Glomerular visceral epithelial cell (primary cell): Measurements from ENCODE around the gene POU2F2.
"Not testable (repeated sequence)": the region's sequence is repeated elsewhere in the genome, so short reads cannot be mapped to it uniquely, and the experiment has no call there.

Source experiments
- DNase-seq: peaks from one replicate; pipeline ENCODE4 v3.0.0-alpha.2; 2016; ENCODE audit errors: extremely low spot score

The POU2F2 gene

DNA sequence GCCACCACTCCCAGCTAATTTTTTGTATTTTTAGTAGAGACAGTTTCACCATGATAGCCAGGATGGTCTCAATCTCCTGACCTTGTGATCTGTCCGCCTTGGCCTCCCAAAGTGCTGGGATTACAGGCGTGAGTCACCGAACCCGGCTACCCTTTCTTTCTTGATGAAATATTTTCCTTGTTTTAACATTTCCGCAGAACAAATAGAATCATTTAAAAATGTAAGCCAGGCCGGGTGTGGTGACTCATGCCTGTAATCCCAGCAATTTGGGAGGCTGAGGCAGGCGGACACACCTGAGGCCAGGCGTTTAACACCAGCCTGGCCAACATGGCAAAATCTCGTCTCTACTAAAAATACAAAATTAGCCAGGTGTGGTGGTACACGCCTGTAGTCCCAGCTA, 32.0 kb downstream of the POU2F2 start:
- not testable (repeated sequence) for DNase-seq

DNA sequence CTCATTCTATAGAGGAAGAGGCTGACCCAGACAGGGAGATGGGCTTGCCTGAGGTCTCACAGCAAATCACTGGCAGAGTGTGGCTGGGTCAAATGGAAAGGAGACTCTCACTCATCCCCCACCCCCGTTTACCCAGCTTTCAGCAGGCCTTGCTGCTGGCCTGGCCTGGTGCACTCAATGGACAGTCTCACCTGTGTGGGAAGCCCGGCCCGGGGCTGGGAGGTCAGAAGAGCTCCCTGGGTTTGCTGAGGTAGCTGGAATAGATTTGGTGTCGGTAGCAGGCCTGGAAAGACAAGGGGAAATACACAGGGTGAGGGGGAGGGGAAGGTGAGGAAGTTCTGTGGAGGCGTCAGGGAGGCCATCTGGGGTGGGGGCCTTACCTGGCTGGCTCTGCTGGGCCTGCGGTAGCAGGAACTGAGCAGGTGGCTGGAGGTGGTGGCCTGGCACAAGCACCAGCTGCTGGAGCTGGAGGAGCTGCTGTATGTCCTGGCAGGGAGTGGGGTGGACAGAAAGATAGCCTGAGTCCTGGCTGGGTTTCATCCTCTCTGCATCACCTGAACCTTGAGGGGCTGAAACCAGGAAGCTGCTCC, 32.8 kb downstream of the POU2F2 start:
- DNase-seq = no peak

DNA sequence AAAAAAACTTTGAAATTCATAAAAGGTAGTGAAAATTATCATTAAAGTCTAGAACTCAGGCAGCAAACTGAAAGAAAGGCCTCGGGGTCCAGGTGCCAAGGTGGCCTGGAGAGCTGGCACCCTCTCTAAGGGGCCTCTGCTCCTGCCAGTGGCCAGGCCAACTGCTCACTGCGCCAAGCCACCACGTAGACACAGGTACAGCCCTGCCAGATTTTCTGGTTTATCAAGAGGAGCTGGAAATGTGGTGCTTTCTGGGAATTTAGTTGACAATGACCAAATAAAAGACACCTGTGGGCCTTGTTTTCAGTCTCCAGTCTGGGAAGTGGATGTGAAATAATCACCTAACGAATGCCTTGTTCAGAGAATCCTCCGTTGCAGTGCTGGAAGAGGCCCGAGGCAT, 33.5 kb downstream of the POU2F2 start:
- DNase-seq = no peak

DNA sequence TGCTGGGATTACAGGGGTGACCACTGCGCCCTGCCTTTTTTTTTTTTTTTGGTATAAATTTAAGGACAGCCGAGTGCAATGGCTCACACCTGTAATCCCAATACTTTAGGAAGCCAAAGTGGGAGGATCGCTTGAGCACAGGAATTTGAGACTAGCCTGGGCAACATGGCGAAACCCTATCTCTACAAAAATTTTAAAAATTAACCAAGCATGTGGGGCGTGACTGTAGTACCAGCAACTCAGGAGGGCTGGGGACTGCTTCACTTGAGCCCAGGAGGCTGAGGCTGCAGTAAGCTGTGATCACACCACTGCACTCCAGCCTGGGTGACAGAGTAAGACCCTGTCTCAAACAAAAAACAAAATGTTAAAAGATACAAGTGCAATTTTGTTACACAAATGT, 34.8 kb downstream of the POU2F2 start:
- DNase-seq = no peak

DNA sequence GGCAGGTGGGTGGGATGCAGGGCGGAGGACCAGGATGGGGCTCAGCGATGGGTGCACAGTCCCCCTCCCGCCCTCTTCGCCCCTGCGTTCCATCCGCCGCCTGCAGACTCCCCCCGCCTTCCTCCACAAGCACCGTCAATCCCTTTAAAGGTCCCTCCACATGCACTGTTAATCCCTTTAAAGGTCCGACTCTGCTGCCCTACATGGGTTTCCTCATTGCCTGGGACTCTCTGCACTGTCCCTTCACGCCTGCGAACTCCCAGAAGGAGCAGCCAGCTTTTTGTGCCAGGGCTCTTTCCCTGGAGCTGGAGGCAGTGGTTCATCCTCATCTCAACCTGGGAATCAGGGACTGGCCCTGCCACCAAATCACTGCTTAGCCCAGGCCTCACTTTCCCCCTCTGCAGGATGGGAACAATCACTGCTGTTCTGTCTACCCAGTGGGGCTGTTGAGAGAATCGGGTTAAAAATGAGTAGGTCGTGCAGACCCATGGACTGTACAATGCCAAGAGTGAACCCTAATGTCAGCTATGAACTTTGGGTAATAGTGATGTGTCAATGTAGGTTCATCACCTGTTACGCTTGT, 35.9 kb downstream of the POU2F2 start:
- DNase-seq = no peak

DNA sequence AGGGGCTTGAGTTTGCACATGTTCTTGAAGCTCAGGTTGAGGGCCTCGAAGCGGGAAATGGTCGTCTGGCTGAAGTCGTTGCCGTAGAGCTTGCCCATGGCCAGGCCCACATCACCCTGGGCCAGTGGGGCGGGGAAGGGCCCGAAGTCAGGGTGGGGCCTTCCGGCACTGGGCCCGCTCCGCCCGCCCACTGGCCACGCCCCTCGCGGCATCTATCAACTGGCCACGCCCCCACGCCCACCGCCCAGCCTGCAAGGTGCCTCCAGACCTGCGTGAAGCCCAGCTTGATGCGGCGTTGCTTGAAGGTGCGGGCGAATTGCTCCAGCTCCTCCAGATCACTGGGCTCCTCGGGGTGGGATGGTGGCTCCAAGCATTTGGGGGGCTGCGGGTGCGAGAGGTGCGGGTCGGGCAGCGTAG, 36.4 kb downstream of the POU2F2 start:
- DNase-seq = no peak

DNA sequence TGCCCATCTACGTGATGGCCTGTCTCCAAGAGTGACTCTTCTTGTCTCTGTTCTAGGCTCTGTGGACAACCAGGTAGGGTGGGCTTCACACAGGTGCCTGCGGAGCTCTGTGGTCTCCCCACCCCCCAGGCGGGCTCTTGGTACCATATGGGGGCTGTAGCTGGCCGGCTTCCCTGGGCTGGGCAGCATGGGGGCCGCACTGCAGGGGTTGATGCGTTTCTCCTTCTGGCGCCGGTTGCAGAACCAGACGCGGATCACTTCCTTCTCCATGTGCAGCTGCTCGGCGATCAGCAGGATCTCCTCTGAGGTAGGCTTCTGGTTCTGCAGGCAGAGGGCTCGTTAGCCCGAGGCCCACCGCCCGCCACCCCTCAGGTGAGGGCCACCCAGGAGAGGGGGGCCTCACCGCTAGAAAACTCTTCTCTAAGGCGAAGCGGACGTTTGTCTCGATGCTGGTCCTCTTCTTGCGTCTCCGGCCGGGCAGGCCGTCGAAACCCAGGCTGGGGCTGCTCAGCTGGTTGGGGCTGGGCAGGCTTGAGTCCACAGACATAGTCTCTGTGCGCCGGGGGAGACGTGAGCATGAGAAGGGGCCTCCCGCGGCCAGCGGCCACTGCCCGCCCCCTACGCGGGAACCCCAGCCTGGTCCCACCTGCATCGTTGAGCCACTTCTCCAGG, 37.0 kb downstream of the POU2F2 start:
- DNase-seq = no peak

DNA sequence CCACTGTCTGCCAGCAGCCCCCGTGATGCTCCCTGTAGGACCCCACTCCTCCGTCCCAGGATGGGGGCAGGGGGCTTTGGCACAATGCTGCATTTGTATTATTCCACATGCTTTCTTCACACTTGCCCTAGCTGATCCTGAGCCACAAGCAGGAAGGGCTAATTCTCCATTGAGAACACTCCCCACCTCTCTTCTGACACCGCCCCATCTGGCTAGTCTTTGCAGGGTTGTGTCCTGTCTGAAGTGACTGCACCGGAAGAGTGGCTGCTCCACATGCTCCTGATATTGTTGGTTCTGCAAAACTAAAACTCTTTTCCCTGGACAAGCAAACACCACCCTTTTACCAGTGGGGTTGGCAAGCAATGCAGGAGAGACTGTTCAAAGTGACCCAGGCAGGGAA, 38.3 kb downstream of the POU2F2 start:
- no peak for DNase-seq

DNA sequence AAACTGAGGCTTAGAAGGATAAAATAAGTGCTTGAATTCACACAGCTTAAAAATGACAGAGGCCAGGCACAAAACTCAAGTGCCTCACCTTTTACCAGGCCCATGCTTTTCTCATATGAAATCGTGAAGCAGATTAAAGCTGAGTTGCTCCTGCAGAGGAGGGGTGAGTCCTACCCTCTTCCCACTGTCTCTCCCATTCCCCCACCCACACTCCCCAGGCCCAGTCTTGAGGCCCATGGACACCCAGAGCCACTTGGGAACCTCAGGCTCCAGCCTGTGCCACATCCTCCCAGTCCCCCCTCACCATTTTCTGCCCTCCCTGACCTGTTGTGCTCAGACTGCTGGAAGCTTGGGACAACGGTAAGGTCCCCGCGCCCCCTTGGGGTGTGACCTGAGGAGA, 38.7 kb downstream of the POU2F2 start:
- no peak for DNase-seq

DNA sequence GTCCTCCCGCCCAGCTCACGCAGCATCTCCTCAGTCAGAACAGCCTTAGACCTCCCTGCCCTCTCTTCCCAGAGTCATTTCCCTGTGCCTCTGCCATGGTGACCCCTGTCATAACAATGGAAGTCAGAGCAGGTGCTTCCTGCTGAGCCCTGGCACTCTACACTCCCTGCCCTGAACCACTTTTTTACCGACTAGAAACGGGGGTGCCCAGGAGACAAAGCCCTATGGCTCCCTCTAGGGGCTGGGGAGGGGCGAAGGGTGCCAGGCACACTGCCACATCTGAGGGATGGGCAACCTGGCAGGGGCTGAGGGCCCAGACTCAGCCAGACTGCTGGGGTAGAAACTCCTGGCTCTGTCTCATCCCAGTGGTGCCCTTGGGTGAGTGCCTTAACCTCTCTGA, 39.9 kb downstream of the POU2F2 start:
- DNase-seq = peak; percentile 33

DNA sequence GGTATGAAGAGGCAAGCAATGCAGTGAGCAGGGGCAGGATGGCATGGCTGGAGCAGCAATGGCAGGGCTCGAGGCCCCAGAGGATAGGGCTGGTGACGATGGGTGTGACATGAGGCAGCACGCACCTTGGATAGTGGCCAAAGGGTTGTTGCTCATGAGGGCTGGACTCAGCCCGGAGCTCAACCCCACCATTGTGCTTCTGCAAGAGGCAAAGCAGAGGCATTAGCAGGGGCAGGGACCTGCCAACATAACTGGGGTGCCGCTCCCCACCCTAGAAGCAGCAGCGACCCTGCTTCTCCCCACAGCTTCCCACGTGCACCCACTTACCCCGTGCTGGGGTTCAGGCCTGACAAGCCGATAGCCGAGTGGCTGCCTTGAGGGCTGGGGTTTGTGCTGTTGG, 40.5 kb downstream of the POU2F2 start:
- DNase-seq = no peak

DNA sequence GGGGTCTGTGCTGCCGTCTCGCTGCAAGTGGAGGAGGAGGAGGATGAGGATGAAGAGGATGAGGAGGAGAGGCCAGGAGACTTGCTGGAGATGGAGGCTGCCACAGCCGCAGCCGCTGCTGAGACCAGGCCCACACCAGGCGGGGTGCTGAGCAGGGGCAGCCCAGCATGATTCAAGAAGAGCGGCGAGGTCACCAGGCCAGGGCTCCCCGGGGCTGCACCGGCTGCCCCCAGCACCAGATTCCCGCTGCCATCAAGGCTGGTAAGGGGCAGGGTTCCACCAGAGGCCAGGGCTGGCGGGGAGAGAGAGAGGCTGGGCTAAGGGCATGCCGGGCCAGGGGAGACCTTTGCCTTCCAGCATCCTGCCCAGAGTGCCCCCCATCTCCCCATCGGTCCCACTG, 40.9 kb downstream of the POU2F2 start:
- DNase-seq = no peak

DNA sequence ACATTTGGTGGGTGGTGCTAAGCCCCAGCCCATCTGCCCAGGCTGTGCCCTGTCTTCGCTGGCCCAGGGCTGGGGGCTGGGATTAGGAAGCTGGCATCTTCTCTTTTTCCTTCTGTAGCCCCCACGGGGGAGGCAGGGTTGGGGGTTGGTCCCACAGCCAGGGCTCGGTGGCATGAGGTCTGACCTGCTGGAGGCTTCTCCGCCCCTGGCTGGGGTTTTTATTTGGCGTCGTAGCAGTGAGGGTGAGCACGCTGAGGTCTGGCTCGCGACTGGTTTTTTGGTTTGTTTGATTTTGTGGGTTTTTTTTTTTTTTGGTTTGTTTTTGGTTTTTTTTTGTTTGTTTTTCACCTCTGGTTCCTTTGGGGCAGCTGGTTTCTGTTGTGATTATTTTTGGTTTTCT, 41.6 kb downstream of the POU2F2 start:
- DNase-seq = no peak

DNA sequence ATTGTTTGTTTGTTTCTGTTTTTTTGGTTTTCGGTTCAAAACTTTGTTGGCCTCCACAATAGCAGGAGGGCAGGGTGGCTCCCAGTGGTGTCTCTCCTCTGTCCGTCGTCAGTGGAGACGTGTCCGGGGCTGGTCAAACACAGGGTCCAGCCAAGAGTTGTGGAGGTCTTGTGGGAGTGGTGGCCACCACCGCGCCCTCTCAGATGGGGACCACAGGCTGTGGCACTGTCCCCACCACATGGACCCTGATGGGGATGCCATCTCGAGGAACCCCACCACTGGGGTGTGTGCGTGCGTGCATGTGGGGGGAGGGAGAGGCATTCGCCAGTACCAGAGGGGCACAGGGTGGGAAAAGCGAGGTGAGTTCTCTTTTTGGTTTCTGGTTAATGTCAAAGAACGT, 42.5 kb downstream of the POU2F2 start:
- DNase-seq = no peak

DNA sequence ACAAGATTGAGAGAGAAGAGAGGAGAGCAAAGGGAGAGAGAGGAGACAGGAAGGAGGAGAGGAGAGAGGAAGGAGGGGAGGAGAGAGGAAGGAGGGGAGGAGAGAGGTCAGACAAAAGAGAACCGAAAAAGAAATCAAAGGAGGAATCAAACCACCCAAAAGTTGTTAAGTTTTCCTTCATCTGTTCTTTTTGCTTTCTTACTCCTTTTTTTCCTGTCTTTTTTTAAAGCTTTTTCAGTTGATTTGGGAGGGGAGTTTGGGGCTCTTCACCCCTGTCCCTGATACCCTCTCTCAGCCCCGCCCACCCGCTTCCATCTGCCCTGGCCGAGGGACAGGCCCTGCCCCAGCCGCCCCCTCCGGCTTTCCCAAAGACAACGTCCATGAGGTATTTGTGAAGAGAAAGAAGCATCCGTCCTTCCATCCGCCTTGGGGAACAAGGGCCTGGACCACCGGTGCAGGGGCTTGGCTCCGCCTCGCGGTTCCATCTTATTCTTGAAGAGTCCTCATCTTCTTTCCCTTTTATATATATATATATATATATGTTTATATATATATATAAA, 43.0 kb downstream of the POU2F2 start:
- no peak for DNase-seq

DNA sequence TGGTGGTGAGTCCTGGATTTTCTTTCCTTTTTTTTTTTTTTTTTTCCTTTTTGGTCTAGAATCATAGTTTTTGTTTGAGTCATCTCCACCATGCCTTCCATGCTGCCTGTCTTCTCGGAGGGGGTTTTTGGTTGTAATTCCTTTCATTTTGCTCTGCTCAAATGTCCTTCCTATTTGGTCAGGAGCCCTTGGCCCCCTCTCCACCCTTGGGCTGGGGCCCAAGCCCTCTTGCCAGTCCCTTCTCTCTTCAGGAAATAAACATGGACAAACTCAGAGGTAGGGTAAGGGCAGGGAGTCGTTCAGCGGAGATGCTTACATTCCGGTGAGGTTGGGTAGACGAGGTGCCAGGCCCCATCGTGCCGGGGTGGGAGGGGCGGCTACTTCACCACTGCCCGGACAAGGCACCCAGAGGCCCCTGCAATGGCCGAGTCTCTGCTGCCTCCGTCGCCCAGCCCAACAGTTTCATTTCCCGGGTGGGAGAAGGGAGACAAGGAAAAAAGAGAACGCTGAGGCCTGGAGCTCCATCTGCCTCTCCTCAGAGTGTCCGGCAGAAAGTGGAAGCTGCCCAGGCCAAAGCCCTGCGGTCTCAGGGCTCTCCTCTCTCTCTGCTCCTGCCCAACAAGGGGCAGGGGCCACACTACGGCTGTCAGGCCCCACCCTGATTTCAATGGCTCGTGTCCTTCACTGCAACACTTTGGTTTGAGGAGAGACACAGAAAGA, 43.6 kb downstream of the POU2F2 start:
- DNase-seq = peak; percentile 55

DNA sequence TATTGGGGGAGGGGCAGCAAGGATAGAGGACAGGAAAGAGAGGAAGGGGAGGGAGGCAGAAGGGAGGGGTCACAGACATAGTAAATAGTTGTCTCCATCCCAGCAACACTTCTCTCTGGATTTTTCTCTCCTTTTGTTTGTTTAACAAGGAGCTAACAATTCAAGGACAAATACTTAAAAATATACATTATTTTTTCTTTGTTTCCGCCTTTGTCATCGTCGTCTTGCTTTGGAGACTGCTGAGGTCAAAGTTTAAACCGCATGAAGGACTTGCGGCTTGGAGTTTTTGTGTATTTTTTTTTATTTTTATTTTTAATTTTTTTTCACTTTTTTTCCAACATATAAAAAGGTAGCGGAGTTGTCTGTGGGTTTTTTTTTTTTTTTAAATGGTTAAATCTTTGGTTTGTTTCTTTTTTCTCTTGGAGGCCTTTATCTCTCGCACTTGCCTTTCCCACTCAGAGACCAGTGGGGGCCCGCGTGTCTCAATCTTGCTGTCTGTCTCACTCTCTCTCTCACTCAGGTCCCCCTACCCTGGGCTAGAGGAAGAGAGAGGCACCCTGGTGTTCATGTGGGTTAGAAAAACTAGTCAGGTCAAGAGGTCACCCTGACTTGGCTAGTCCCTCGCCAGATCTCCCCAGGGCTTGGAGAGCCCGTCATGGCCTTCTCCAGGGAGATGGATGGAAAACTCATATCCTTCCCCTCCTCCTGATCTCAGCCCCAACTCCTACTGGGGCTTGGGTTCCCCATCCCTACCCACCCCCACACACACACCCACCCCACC, 45.3 kb downstream of the POU2F2 start:
- no peak for DNase-seq

DNA sequence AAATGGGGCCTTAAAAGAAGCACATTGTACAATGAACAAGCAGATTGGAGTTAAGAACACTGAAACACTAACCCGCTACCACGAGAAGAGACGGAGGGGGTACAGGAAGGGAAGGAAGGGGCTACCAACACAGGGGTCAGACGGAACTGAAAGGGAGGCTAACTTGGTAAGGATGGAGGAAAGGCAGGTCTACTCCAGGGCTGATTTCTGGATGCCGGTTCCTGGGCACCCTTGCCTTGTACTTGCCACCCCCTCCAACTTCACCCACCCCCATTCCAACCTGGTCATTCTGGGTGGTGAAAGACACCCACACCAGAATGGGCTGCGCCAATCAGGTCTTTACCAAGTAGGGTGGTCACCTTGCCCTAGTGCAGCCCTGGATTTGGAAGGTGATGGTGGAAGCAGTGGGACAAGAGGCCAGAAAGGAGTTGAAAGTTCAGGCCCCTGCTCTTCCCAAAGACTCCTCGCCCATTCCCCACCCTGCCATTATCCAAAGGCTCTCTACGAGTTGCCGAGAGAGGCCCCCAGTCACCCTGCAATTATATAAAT, 46.0 kb downstream of the POU2F2 start:
- DNase-seq = no peak

DNA sequence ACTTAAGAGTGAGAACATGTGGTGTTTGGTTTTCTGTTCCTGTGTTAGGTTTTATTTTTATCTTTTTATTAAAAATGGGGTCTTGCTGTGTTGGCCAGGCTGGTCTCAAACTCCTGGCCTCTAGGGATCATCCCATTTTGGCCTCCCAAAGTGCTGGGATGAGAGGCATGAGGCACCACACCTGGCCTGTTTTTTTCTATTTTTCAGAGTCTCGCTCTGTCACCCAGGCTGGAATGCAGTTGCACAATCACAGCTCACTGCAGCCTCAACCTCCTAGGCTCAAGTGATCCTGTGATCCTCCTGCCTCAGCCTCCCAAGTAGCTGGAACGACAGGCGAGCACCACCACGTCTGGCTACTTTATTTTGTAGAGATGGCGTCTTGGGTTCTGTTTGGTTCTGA, 48.7 kb downstream of the POU2F2 start:
- no peak for DNase-seq

DNA sequence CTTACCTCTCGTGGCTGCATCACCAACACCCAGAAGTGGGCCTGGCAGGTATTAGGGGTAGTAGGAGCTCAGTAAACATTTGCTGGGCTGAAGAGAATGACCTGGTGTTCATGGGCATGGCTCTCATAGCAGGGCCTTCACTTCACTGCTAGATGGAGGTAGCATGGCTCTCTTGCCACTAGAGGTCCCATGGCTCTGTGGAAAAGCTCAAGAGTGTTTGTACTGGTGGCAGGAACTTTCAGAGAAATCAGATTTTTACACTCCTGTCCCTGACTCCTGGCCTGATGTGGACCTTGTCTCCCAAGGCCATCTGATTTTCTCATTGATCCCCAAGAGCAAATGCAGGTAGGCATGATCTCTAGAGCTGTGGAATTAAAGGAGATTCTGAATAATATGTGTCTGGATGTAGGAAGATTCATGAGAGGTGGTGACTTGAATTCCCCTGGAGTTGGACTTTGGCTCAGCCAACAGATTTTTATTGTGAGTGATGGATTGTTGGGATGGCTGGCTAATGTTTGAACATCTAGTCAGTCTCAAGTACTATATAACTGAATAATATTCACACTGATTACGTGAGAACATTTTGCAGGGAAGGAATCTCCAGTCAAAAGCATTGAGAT, 50.6 kb downstream of the POU2F2 start:
- peak; percentile 52 for DNase-seq

DNA sequence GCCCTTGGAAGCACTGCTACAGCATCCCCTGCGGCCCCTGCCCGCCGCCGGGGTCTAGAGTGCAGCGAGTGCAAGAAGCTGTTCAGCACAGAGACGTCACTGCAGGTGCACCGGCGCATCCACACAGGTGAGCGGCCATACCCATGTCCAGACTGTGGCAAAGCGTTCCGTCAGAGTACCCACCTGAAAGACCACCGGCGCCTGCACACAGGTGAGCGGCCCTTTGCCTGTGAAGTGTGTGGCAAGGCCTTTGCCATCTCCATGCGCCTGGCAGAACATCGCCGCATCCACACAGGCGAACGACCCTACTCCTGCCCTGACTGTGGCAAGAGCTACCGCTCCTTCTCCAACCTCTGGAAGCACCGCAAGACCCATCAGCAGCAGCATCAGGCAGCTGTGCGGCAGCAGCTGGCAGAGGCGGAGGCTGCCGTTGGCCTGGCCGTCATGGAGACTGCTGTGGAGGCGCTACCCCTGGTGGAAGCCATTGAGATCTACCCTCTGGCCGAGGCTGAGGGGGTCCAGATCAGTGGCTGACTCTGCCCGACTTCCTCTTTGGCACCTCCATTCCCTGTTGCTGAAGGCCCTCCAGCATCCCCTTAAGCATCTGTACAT, 51.4 kb downstream of the POU2F2 start:
- no peak for DNase-seq
